PC-9 (cell line): Measurements from ENCODE around the gene NID1.

ENCODE experiments used
- CTCF ChIP-seq: fragments of 200-600 bp; sonication (generic); conservative IDR thresholded peaks from 2 replicates; pipeline ENCODE4 v1.6.1; 2017; ENCODE audit warnings: mixed run types, antibody characterized with exemption, mild to moderate bottlenecking, moderate library complexity
- EZH2 ChIP-seq: fragments of 200-600 bp; sonication (generic); IDR thresholded peaks from 2 replicates; pipeline ENCODE4 v1.8.0; 2017; ENCODE audit warnings: antibody characterized with exemption, low read depth

- no peak for TF ChIP-seq CTCF
- no peak for TF ChIP-seq EZH2
These were observed 37.8 kb downstream of the NID1 start for GRCh38 chr1:236027104-236027503.
